Fibroblast of villous mesenchyme (primary cell): ENCODE measurements around the gene NLGN1. TPM values are rescaled to one million over a fixed set of nuclear protein-coding genes. Genes with fewer than 3 reads are reported as not detected.
A peak's percentile ranks its signal among the peaks of the same experiment; 100 is the strongest.

Experiments used
- DNase-seq: peaks from one replicate; pipeline ENCODE4 v3.0.0-alpha.2; 2010; ENCODE audit warnings: low read depth
- H3K4me3 ChIP-seq: 2 replicates; pipeline ENCODE4 v1.5.1; 2011; ENCODE audit warnings: low read depth, mild to moderate bottlenecking, low read length
- total RNA-seq: library from RNA; depleted of rRNA; stranded (reverse); fragments of >200 nt; gene quantifications from 2 replicates; pipeline ENCODE4 v1.2.3, GENCODE V29; 2012
- TF ChIP-seq, protein P1 (sequence below): IDR thresholded peaks from 2 replicates; pipeline ENCODE4 v1.5.1; 2012; ENCODE audit warnings: low read depth, mild to moderate bottlenecking, low read length; ENCODE audit not compliant: insufficient read depth

Gene NLGN1
- total RNA-seq, 1 donor = 18.1 TPM

DNA sequence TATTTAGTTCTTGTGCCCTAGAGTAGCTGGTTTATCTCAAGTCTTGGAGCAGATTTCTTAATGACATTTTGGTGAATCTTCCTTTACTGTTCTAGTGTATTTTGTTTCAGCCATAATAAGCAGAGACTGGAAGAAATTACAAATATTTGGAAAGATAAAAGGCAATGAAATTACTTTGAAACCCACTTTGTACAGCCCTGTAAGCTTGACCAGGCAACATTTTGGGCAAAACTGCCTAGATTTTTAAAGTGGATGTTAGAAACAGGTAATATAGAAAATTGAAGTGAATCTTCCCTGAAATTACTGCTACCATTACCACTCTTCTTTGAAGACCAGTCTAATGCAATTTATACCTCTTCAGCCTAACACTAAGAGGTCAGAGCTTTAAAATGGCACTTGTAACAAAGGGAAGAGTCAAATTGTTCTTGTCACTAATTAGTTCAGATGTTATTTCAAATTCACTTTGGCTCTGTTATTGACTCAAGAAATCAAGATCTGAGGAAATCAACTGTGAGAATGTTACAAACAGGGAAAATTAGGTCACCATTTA is 589.4 kb downstream of the NLGN1 start:
- TF ChIP-seq, protein P1, sequence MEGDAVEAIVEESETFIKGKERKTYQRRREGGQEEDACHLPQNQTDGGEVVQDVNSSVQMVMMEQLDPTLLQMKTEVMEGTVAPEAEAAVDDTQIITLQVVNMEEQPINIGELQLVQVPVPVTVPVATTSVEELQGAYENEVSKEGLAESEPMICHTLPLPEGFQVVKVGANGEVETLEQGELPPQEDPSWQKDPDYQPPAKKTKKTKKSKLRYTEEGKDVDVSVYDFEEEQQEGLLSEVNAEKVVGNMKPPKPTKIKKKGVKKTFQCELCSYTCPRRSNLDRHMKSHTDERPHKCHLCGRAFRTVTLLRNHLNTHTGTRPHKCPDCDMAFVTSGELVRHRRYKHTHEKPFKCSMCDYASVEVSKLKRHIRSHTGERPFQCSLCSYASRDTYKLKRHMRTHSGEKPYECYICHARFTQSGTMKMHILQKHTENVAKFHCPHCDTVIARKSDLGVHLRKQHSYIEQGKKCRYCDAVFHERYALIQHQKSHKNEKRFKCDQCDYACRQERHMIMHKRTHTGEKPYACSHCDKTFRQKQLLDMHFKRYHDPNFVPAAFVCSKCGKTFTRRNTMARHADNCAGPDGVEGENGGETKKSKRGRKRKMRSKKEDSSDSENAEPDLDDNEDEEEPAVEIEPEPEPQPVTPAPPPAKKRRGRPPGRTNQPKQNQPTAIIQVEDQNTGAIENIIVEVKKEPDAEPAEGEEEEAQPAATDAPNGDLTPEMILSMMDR = no peak
- DNase-seq = no peak
- H3K4me3 ChIP-seq = no peak overlapping the region

DNA sequence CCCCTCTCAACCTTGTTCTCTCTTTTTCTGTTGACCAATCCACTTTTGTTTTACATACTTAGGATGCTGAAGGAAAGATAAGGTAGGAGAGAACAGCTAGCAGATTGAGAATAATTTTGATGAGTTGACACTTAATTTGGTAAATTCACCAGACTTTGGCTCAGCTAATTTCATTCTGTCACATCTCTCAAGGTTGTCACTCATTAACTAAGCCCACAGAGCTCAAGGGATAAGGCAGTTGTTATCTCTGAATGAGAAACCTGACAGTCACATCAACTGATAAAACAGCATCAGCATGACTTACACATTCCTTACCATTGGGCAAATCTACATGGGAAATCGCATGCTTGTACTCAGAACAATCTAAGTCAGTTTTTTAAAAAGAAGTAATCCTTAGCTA is 591.4 kb downstream of the NLGN1 start:
- no peak for DNase-seq
- no peak overlapping the region for H3K4me3 ChIP-seq
- TF ChIP-seq, protein P1 = no peak

DNA sequence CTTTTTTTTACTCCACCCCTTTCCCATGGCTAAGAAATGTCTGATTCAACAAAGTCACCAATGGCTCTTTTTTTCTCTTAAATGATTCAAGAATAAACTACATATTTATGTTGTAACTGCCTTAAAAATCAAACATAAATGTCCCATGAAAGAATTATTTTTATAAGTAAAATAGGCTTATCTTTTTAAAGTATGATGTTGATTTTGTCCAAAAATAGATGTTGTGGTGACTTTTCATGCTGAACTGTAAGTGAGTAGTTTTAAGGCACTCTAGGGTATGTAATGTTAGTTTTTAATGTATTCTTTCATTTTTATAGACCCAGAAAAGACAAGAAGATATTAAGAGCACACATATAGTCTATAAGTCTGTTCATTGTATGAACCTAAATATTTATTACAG is 594.9 kb downstream of the NLGN1 start:
- DNase-seq = peak; percentile 7
- TF ChIP-seq, protein P1 = no peak
- no peak overlapping the region for H3K4me3 ChIP-seq

DNA sequence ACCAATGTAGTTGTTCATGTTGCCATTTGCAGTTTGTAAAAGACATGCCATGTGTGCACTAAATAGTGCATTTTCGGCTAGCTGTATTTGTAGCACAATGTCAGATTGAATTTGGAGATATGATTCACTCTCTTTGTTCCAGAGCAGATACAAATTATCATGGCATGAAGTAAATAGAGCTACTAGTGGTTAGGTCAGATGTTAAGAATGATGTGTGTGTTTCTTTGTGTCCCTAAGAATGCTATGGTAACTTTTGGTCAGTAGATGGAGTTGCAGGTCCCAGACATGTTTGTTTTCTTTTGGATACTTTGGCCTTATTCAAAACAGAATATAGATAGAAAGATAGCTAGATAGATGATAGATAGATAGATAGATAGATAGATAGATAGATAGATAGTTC is 595.8 kb downstream of the NLGN1 start:
- peak; percentile 42 for DNase-seq
- no peak overlapping the region for H3K4me3 ChIP-seq
- TF ChIP-seq, protein P1 = peak; percentile 19

DNA sequence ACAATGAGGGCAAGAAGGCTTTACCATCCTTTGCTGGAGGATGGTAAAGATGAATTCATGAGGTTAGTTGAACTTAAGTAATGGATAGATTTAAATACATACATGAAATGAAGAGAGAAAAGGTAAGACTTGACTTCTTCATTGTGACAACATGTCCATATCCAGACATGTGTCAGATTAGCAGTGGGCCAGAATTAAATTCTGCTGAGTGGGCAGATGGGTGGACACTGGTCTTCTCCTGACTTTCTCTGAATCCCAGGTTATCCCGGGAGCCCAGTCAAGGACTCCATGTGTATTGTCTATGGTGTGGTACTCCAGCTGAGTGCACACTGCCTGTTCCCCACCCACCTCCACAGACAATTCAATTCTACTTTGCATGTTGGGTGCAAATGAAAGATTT is 603.1 kb downstream of the NLGN1 start:
- no peak for DNase-seq
- TF ChIP-seq, protein P1 = no peak
- H3K4me3 ChIP-seq = no peak overlapping the region

DNA sequence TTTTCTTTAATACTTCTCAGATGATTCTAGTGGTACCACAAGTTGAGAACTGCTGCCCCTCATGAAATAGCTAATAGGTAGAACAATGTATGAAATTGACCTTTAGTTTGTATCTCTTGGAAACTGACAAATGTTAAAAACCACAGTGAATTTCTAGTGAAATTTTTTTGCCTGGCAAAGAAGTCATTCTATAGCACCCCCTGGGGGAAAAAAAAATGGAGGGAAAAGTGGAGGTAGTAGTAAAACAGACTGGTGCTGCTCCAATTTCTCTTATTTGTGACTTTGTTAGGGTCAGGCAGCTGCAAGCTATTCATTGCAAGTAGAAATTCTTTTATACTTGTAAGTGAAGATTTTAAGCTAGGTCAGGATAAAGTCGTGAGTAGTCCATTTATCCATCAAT is 605.0 kb downstream of the NLGN1 start:
- peak; percentile 5 for DNase-seq
- TF ChIP-seq, protein P1 = peak; percentile 26
- no peak overlapping the region for H3K4me3 ChIP-seq

DNA sequence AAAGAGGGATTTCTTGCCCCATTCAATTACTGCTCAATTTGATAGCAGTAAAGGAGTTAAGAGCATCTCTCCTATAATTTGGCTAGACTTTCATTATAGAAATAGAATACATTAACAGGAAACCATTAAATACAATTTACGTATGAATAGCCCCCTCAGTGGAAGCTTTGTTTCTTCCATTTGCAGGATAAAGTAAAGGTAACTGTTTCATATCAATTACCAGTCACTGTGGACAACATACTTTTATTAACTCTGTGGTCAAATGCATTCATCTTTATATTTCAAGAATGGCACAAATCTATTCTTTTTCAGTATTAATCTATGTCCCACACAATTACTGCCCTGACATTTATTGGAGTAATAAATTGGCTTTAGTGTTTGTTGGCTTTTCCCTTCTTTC is 613.4 kb downstream of the NLGN1 start:
- TF ChIP-seq, protein P1 = no peak
- no peak overlapping the region for H3K4me3 ChIP-seq
- DNase-seq = no peak
